ENCODE results near the gene MARCO.
"Not testable (repeated sequence)": the region's sequence is repeated elsewhere in the genome, so short reads cannot be mapped to it uniquely, and the experiment has no call there.

MARCO gene

DNA sequence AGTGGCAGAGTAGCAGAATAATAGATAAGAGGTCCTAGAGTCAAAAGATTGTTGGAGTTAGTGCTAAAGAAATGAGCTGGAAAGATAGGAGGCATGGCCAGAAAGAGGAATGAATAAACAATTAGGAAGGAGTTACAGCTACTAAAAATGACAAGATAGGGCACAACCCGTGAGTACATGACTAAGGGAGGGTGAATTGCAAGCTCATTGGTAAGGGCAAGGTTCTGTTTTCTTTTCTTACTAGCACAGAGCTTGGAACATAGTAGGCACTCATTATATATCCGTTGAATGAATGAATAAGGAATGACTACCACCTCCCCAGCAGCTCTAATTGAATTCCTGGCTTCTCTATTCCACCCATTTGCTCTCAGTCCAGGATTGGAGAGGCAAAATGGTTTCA lies 5.7 kb upstream of the MARCO start:
- 73% methylated on average over 2 of the region's 2 CpGs for WGBS

DNA sequence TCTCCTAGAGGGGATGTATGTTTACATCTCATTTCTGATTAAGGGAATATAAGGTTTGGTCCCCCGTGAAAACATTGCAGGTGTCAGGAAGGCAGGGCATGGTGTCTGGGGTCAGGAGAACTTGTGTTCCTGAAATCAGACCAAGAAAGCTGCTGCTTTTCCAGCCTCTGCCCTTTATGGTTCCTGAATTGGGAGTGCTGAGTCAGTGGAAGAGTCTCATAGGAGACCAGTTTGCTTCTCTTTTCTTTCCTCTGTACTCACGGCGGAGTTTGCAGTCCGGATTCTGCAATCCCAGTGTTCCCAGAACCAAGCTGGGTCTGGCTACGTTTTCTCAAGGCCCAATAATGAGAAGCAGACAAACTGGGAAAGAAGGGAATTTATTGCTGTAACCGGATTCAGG lies 5.1 kb upstream of the MARCO start:
- Histone ChIP-seq H3K27me3 (ENCODE audit: insufficient read depth, low read length) (no peaks in the 10 kb centered on the region), H3K9ac (ENCODE audit: low read depth, low read length) (no peak overlapping the region), H3K4me3 (ENCODE audit: low read length) (no peak overlapping the region), H3K27ac (ENCODE audit: low read depth, low read length) (no peak overlapping the region), H3K4me1 (ENCODE audit: insufficient read depth, low read length) (no peaks in the 10 kb centered on the region), H3K36me3 (ENCODE audit: insufficient read depth, low read length) (no peaks in the 10 kb centered on the region), H3K9me3 (ENCODE audit: insufficient read depth, low read depth, low read length) (peaks cover 14% of the 10 kb centered on the region)
- WGBS = 92% methylated on average over 6 of the region's 6 CpGs

More for the DNA sequence above, 5.7 kb upstream of the MARCO start:
- Histone ChIP-seq H3K27ac (ENCODE audit: low read depth, low read length) (no peak overlapping the region), H3K4me1 (ENCODE audit: insufficient read depth, low read length) (no peaks in the 10 kb centered on the region), H3K9ac (ENCODE audit: low read depth, low read length) (no peak overlapping the region), H3K4me3 (ENCODE audit: low read length) (no peak overlapping the region), H3K9me3 (ENCODE audit: insufficient read depth, low read depth, low read length) (peaks cover 14% of the 10 kb centered on the region), H3K36me3 (ENCODE audit: insufficient read depth, low read length) (no peaks in the 10 kb centered on the region), H3K27me3 (ENCODE audit: insufficient read depth, low read length) (no peaks in the 10 kb centered on the region)

DNA sequence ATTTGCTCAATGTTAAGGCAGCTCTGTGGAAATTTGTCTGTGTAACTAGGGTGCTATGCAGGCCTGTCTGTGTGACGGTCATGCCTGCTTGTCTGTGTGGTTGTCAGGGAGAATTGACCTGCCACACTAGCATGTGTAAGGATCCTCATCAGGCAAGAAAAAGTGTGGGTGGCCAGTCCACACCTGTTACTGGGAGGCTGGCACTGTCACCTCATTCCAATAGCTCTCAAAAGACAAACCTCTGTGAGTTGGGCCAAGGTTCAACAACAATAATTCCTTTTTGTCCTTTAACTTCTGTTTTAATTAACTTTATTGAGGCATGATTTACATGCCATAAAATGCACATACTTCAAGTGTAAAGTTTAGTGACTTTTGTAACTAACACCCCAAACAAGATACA lies 4.2 kb upstream of the MARCO start:
- H3K4me3 ChIP-seq (ENCODE audit: low read length) = no peak overlapping the region
- H3K27ac ChIP-seq (ENCODE audit: low read depth, low read length) = no peak overlapping the region
- no peaks in the 10 kb centered on the region for H3K36me3 ChIP-seq (ENCODE audit: insufficient read depth, low read length)
- no peaks in the 10 kb centered on the region for H3K4me1 ChIP-seq (ENCODE audit: insufficient read depth, low read length)
- no peak overlapping the region for H3K9ac ChIP-seq (ENCODE audit: low read depth, low read length)
- peaks cover 9% of the 10 kb centered on the region for H3K9me3 ChIP-seq (ENCODE audit: insufficient read depth, low read depth, low read length)
- H3K27me3 ChIP-seq (ENCODE audit: insufficient read depth, low read length) = no peaks in the 10 kb centered on the region
- 88% methylated on average over 1 of the region's 1 CpG for WGBS

DNA sequence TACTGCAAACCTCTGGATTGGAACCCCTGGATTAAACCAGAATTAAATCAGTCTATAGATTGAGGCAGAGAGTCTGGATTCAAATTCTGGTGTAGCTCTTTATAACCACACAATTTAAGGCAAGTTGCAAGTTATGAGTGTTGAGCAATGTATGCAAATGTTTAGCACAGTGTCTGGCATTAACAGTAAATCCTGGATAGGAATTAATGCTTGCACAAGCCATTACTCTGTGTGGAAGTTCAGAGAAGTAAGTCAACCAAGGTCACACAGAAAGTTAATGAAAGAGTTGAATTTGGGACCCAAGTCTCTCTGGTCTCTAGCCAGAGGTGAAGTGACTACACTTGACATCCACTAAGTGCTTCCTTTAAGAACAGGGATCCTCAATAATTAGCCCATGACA lies 2.0 kb upstream of the MARCO start:
- H3K36me3 ChIP-seq (ENCODE audit: insufficient read depth, low read length) = no peaks in the 10 kb centered on the region
- no peaks in the 10 kb centered on the region for H3K27me3 ChIP-seq (ENCODE audit: insufficient read depth, low read length)
- no peak overlapping the region for H3K27ac ChIP-seq (ENCODE audit: low read depth, low read length)
- H3K4me3 ChIP-seq (ENCODE audit: low read length) = no peak overlapping the region
- no peak overlapping the region for H3K9ac ChIP-seq (ENCODE audit: low read depth, low read length)
- H3K4me1 ChIP-seq (ENCODE audit: insufficient read depth, low read length) = no peaks in the 10 kb centered on the region
- no peaks in the 10 kb centered on the region for H3K9me3 ChIP-seq (ENCODE audit: insufficient read depth, low read depth, low read length)

- H3K9ac ChIP-seq (ENCODE audit: low read depth, low read length) = no peak overlapping the region
- no peak overlapping the region for H3K4me3 ChIP-seq (ENCODE audit: low read length)
- WGBS = 89% methylated on average over 9 of the region's 9 CpGs
- H3K9me3 ChIP-seq (ENCODE audit: insufficient read depth, low read depth, low read length) = no peaks in the 10 kb centered on the region
- no peaks in the 10 kb centered on the region for H3K27me3 ChIP-seq (ENCODE audit: insufficient read depth, low read length)
- no peak overlapping the region for H3K27ac ChIP-seq (ENCODE audit: low read depth, low read length)
- H3K4me1 ChIP-seq (ENCODE audit: insufficient read depth, low read length) = no peaks in the 10 kb centered on the region
- no peaks in the 10 kb centered on the region for H3K36me3 ChIP-seq (ENCODE audit: insufficient read depth, low read length)
Observed at GRCh38 chr2:118940486-118941120, 1.4 kb upstream of the MARCO start.

DNA sequence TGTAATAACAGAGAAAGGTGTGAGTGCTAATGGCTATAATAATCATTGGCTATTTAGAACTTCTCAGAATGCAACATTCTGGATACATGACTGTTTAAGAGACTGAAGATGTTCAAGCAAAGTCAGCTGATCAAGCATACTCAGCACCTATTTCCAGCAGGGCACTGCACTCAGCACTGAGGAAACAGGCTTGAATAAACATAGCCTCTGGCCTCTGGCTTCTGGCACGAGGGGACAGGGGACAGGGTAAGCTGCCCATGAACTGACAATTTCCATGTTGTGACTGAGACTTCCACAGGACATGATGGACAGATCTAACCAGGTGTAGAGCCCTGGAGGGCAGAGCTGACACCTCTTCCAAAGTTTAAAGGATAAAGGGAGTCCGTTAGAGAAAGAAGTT lies 1.3 kb downstream of the MARCO start:
- H3K27ac ChIP-seq (ENCODE audit: low read depth, low read length) = no peak overlapping the region
- H3K36me3 ChIP-seq (ENCODE audit: insufficient read depth, low read length) = no peaks in the 10 kb centered on the region
- no peaks in the 10 kb centered on the region for H3K27me3 ChIP-seq (ENCODE audit: insufficient read depth, low read length)
- no peaks in the 10 kb centered on the region for H3K9me3 ChIP-seq (ENCODE audit: insufficient read depth, low read depth, low read length)
- WGBS = 75% methylated on average over 2 of the region's 2 CpGs
- H3K9ac ChIP-seq (ENCODE audit: low read depth, low read length) = no peak overlapping the region
- no peak overlapping the region for H3K4me3 ChIP-seq (ENCODE audit: low read length)
- no peaks in the 10 kb centered on the region for H3K4me1 ChIP-seq (ENCODE audit: insufficient read depth, low read length)

DNA sequence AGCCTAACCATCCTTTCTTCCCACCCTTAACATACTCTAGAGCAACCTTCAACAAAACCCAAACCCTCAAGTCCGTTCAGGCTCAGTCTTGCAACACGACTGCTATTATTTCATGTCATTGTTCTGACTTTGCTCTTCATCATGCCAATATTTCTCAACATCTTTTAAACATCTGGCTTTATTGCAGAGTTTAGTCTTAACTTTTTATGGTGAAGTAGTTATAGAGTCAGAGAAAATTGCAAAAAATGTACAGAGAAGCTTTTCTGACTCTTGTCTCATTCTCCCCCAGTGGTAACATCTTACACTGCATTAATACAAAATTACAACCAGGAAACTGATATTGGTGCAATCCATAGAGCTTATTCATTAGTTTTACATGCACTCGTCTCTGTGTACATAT lies 3.9 kb downstream of the MARCO start:
- H3K27me3 ChIP-seq (ENCODE audit: insufficient read depth, low read length) = no peaks in the 10 kb centered on the region
- H3K4me1 ChIP-seq (ENCODE audit: insufficient read depth, low read length) = no peaks in the 10 kb centered on the region
- H3K27ac ChIP-seq (ENCODE audit: low read depth, low read length) = no peak overlapping the region
- 97% methylated on average over 3 of the region's 3 CpGs for WGBS
- H3K9me3 ChIP-seq (ENCODE audit: insufficient read depth, low read depth, low read length) = no peaks in the 10 kb centered on the region
- no peaks in the 10 kb centered on the region for H3K36me3 ChIP-seq (ENCODE audit: insufficient read depth, low read length)
- no peak overlapping the region for H3K9ac ChIP-seq (ENCODE audit: low read depth, low read length)
- no peak overlapping the region for H3K4me3 ChIP-seq (ENCODE audit: low read length)

DNA sequence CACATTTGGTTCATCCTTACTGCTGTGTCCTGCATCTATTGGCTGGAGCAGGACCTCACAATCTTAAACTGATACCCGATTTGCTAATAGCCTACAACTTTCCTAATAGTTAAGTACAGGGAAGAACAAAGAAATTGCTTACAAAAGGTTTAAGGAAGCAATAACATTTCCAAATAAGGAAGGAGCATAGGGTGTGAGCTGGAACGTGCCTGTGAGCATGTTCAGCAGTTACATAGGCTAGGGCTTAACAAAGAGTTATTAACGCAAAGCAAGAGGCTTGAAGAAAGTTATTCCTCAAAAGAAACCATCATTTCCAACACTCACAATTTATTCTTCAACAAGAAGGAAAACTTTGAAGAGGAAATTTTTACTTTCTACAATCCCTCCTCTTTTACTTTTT lies 6.3 kb downstream of the MARCO start:
- H3K9me3 ChIP-seq (ENCODE audit: insufficient read depth, low read depth, low read length); H3K4me3 ChIP-seq (ENCODE audit: low read length); H3K27me3 ChIP-seq (ENCODE audit: insufficient read depth, low read length); H3K4me1 ChIP-seq (ENCODE audit: insufficient read depth, low read length); H3K36me3 ChIP-seq (ENCODE audit: insufficient read depth, low read length); H3K27ac ChIP-seq (ENCODE audit: low read depth, low read length); H3K9ac ChIP-seq (ENCODE audit: low read depth, low read length): not testable (repeated sequence)
- WGBS = 84% methylated on average over 3 of the region's 3 CpGs

DNA sequence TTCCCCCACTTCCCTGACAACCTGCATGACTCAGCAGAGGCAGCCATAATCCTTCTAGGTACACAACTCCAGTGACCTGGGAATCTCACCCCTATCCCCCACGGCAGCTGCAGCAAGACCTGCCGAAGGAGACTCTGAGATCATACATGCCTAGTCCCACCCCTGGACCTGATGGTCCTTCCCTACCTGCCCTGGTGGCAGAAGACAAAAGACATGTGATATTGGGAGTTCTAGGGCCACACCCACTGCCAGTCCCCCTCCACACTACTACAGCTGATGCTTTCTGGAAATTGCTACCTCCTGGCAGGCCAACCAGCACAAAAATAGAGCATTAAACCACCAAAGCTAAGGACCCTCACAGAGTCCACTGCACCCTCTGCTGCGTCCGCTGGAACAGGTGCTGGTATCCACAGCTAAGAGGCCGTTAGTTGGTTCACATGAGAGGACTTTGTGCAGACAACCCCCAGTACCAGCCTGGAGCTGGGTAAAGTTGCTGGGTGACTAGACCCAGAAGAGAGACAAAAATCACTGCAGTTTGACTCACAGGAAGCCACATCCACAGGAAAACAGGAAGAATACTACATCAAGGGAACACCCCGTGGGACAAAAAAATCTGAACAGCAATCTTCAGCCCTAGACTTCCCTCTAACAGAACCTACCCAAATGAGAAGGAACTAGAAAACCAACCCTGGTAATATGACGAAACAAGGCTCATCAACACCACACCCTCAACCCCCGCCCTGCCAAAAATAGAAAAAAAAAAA lies 12.5 kb downstream of the MARCO start:
- Histone ChIP-seq H3K9ac (ENCODE audit: low read depth, low read length) (no peak overlapping the region), H3K4me1 (ENCODE audit: insufficient read depth, low read length) (no peaks in the 10 kb centered on the region), H3K36me3 (ENCODE audit: insufficient read depth, low read length) (no peaks in the 10 kb centered on the region), H3K4me3 (ENCODE audit: low read length) (no peak overlapping the region), H3K27me3 (ENCODE audit: insufficient read depth, low read length) (no peaks in the 10 kb centered on the region), H3K27ac (ENCODE audit: low read depth, low read length) (no peak overlapping the region), H3K9me3 (ENCODE audit: insufficient read depth, low read depth, low read length) (no peaks in the 10 kb centered on the region)
- WGBS = 92% methylated on average over 8 of the region's 8 CpGs

DNA sequence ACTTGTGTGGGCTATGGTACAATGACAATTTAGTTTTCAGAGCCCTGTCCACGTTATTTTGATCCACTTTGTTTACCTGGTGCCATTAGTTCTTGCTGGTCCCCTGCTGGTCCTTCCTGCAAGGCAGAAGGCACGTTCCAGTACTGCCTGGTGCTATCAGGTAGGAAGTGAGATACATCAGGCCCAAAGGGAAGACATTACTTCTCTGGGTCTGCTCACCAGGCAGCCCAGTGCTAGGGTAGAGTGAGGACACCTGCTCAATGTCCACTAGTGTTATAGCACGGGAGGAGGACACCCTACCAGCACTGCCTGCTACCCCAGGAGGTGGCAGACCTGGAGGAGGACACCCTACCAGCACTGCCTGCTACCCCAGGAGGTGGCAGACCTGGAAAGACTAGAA lies 23.7 kb downstream of the MARCO start:
- 73% methylated on average over 3 of the region's 3 CpGs for WGBS

DNA sequence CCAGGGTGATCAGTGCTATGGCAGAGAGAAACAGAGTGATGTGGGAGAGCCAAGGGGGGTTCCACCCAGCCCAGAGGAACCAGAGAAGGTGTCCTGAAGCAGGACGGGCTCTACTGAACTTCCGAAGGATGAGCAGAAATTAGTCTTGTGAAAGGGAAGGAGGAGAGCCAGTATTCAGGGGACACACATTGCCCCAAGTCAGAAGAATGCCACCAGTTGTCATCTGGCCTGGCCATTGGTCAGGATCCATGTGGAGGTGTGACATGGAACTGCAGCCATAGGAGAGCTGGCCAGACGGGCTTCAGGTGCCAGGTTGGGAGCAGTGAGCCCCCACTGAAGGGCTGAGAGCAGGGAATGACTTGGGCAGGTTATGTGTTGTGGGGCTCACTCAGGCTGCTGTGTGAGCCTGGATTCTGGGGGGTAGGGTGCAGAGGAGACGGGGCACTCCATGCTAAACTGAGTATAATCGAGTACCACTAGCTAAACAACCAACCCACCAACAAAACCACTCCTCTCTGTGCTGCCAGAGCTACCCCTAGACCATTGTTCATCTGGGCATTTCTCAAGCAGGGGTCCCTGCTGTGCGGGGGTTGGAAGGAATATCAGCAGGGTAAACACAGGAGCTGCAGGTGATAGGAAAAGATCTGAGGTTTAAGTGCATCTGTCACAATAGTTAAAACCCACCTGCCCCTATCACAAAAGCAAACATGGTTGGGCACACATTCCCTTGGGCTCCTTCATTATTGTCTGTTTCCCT lies 25.3 kb downstream of the MARCO start:
- Histone ChIP-seq H3K4me1 (ENCODE audit: insufficient read depth, low read length) (no peaks in the 10 kb centered on the region), H3K27me3 (ENCODE audit: insufficient read depth, low read length) (no peaks in the 10 kb centered on the region), H3K9me3 (ENCODE audit: insufficient read depth, low read depth, low read length) (no peaks in the 10 kb centered on the region), H3K4me3 (ENCODE audit: low read length) (no peak overlapping the region), H3K36me3 (ENCODE audit: insufficient read depth, low read length) (no peaks in the 10 kb centered on the region), H3K27ac (ENCODE audit: low read depth, low read length) (no peak overlapping the region), H3K9ac (ENCODE audit: low read depth, low read length) (no peak overlapping the region)
- 83% methylated on average over 5 of the region's 6 CpGs for WGBS

More for the DNA sequence above, 23.7 kb downstream of the MARCO start:
- Histone ChIP-seq H3K4me1 (ENCODE audit: insufficient read depth, low read length) (no peaks in the 10 kb centered on the region), H3K9ac (ENCODE audit: low read depth, low read length) (no peak overlapping the region), H3K27me3 (ENCODE audit: insufficient read depth, low read length) (no peaks in the 10 kb centered on the region), H3K4me3 (ENCODE audit: low read length) (no peak overlapping the region), H3K27ac (ENCODE audit: low read depth, low read length) (no peak overlapping the region), H3K9me3 (ENCODE audit: insufficient read depth, low read depth, low read length) (no peaks in the 10 kb centered on the region), H3K36me3 (ENCODE audit: insufficient read depth, low read length) (no peaks in the 10 kb centered on the region)

Measured in HUES64 (cell line).